OCI-M2 (cell line): ENCODE data around the gene HIVEP2.

Experiments
- DNase-seq: peaks from one replicate; lab custom pipeline; 2025; ENCODE audit not compliant: unreplicated experiment; lab: John Stamatoyannopoulos, UW

The HIVEP2 gene

GRCh38 chr6:142844065-142844755 is 100.8 kb downstream of the HIVEP2 start:
- no peak for DNase-seq

DNA sequence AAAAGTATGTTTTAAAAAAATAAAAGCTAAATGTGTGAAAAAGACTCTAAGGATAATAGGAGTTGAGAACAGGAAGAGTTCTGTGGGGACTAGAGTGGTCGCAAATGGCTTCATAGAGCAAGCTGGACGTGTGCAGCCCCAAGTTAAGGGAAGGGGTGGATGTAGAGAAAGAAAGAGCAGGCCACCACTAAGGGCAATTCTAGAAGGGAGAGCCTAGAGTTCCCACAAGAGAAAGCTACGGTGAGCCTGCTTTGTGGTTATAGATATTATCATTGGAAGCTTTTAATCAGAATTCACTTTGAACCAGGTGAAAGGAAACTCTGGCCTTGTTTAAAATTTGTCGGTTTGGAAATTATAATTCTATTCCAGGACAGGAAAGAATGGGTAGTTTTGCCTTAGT is 101.6 kb downstream of the HIVEP2 start:
- no peak for DNase-seq

DNA sequence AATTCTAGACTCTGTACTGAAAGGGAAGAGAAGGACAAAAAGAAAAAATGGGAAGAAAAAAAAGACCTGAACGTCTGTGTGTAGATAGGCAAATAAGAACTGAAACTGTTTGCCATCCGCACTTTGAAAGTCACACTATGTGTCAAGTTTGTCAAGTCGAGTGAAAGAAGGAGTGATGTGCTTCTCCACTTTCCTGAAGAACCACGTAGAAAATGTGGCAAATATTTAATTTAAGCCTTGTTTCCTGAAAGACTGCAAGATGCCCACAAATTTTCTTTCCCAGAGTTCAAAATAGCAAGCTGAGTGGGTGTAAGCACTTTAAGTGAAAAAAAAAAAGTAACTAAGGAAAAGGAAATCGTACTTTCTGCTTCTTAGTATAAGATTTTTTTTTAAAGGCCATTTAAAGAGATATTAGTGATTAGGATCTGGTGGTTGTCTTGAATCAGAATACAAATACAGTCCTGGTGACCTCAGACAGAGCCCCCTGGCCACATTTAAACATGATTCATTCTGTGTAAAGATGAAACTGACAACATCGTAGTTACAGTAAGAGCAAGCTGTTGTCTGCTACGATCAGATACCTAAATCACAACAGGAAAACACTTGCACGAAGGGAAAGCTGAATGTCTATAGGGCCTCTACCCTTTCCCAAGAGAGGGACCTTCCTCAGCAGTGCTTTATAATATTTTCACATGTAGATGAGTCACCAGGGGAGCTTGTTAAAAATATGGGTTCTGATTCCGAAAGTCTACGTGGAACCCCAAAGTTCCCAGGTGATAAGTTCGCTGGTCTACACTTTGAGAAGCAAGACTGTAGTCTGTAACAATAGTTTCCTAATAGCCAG is 102.3 kb downstream of the HIVEP2 start:
- DNase-seq: no peak

DNA sequence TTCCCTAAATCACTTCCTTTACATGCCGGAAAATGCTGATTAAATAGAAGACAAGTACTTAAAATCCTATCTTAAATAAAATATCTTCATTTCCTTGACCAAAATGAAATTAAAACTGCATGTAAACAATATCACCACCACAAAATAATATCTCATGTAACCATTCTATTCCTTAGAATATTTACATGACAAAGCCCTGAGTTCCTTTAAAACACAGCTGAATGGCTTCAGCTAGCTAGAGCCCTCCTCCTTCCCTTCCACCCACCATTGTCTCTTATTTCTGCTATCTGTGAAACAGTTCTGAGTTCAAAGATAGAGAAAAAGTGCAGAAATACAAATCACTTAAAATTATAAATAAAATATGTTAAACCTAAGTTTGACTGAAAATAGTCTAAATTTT is 103.1 kb downstream of the HIVEP2 start:
- DNase-seq: no peak

DNA sequence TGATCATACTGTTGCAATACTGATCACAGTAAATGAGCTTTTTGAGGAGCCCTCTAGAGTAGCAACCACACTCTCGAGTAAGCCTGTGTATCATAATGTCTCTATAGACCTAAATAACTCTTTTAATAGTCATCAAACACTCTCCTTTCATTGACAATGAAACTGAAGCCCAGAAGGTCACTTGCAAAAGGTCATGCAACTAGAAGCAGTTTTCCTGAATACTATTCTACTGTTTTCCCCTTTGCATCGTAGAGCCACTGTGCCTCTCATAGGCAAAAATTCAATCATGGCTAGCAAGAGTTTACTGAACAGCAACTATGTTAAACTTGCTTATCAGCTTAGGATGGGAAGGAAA is 105.3 kb downstream of the HIVEP2 start:
- no peak for DNase-seq

DNA sequence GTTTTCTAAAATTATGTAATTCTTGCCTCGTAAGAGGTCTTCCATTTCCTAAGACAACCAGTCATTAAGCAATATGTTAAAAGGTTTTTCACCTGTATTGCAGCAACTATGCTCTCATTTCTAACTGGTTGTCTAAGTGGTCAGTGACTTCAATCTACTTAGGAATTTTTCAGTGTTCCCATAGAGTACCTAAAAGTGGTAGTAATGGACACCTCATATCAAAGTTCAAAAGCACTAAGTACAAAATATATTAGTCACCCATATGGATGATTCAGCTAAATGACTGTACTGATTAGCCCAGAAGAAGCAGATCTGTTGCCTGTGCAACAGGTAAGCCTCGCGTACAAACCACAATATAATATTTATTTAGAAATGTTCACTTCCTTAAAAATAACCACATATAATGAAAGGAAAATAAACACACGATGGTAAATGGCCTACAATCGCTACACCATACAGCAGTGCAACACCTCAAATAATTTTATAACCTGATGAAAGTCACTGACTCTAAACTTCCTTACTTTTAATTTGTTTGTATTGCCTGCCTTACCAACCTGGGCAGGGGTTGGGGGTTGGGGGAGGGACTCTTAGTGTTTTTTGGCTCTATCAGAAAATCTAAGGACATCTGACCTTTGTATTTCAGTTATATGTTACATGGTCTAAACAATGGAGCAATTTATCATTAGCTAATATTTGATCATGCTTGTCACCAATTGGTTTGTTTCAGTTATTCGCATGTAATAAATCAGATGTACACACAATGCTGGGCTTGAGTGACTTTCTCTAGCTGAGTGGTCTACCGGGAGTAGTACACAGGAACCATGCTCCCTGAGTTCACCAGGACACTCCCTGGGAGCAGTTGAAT is 105.9 kb downstream of the HIVEP2 start:
- no peak for DNase-seq

DNA sequence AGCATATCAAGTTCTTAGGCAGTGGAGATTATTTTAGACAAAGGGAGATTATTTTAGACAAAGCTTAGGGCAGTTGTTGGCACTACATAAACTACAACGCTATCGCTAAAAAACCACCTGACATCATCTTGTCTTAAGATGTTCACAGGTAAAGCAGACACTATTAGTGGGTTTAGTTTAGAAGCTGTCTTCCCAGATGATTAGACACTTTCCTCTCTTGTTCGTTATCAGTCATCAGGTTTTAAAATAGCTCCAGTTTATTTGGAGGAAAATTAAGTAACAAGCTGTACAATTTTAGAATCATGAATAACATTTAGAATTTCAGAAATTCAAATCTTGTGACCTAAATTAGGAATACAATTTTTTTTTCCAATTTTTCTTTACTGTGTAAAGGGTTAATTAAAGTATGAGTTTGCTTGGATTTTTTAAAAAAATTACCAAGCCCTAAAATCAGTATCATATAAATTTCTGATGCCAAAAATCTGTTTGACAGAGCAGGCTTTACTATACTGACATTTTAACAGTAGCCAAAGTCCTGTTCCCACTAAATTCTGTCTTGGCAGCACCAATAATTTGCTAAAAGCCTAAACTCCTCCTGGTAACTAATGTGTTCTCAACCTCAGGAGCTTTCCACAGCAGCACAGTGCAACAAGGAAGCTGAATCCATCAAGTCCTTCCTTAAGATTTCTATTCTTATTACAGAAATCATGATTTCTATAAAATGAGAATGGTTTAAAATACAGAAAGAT is 109.0 kb downstream of the HIVEP2 start:
- DNase-seq: no peak

- DNase-seq: no peak
Measured at GRCh38 chr6:142834853-142835252, 110.1 kb downstream of the HIVEP2 start.

GRCh38 chr6:142833798-142834197 is 111.2 kb downstream of the HIVEP2 start:
- DNase-seq: no peak

DNA sequence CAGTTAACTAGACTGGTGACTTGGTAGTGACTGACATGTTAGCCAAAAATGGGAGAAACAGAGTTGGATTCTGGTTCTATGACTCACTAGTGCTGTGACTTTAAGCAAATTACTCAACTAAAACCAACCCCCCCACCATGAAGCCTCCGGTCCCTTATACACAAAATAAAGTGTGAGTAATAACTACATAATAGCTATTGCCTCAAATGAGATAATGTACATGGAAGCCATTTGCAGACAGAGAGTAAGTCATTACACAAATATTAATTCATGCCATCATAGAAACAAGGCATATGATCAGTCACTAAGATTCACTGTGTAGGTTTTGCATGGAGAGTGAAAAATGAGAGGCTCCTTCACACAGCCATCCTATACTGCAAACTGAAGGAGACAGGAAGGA is 111.9 kb downstream of the HIVEP2 start:
- DNase-seq: no peak

- no peak for DNase-seq
Measured at GRCh38 chr6:142830807-142831206, 114.2 kb downstream of the HIVEP2 start.

- no peak for DNase-seq
Measured at GRCh38 chr6:142830116-142830710, 114.8 kb downstream of the HIVEP2 start.

DNA sequence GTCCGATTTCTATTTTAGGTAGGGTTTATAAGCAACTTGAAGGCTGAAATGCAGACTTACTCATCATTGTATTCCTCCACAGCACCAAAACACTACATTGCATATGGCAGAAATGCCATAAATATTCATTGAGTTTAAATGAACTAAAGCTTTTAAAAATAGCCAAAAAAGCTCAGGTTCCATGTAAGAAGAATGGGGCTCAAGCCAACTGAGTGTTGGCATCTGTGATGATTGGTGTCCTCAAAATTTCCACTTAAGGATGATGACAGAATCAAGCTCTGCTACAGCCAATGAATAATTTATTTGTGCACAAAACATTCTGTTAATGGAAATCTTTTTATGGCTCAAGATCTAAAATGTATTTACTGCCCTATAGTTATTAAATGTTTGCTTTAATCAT is 115.4 kb downstream of the HIVEP2 start:
- DNase-seq: no peak

GRCh38 chr6:142827991-142828390 is 117.0 kb downstream of the HIVEP2 start:
- DNase-seq: no peak

DNA sequence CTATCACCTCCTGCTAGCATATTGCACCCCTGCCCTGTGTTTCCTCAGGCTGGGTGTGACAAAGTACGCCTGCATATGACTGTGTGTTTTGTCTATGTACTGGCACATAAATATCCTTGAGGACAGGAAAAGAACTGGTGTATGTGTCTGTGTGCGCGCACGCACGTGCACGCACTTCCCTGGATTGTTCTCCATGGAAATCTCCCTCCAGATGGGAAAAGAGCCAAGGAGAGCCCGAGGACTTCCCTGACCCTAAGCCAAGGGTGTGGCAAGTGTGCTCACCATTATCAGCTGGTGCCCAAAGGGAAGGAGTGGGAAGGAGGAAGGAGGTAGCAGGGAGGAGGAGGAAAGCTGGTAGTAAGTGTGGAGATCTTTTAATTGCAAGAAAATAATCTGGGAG is 117.6 kb downstream of the HIVEP2 start:
- no peak for DNase-seq

- no peak for DNase-seq
Measured at GRCh38 chr6:142825760-142826159, 119.2 kb downstream of the HIVEP2 start.

- no peak for DNase-seq
Measured at GRCh38 chr6:142824426-142824825, 120.5 kb downstream of the HIVEP2 start.

DNA sequence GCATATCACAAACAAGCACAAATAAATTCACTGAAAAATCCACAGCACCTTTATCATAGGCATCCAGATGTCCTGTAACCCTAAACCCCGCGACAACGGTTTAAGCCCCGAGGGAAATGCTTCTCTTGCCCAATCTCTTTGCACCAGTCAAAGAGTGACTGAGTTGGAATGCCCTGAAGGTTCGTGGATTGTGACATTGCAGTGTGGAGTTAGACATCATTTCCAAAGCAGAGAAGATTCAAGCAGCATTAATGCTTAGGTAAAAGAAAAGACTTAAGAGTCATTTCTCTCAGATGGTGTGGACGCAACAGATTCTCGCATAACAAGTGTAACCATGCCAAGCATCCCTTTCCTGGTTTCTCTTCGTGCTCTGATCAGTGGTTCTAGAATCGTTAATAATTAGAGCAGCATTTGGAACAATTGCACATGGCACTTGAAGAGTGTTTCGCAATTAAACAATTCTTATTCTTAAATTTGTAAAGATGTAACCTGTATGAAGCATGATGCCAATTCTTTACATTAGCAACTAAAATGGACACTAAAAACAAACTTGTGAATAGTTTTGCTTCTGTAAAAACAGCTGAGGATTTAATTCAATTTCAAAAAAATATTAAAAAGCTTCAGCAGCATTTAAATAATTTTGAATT is 121.6 kb downstream of the HIVEP2 start:
- no peak for DNase-seq

DNA sequence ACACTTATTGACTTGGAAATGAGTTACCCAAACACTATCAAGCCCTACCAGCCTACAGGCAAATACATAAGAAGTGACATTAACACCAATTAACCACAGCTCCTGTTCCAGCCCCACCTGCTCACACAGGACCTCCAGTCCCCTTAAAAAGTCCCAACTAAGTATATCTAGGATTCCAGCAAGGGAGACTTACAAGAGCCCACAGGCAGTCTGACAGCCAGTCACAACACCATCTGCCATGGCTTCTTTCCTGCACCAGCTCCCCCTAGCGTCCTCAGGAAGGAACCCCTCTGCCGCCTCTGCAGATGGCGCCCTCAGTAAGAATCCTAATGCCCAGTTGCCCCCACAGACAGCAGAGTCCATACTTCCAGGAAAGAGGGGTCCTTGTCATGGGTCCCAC is 122.1 kb downstream of the HIVEP2 start:
- no peak for DNase-seq

- no peak for DNase-seq
Measured at GRCh38 chr6:142822383-142822782, 122.6 kb downstream of the HIVEP2 start.
